GM10248 (cell line): Measurements from ENCODE around the gene MRPL37.
"Not testable (repeated sequence)": the region's sequence is repeated elsewhere in the genome, so short reads cannot be mapped to it uniquely, and the experiment has no call there.

ENCODE experiments used
- CTCF ChIA-PET: fragments of 300-600 bp; sonication (Branson Sonifier 250); formaldehyde crosslinking; extraction: SDS; loops from one replicate; lab custom pipeline; 2021; ENCODE audit warnings: antibody characterized with exemption; lab: Yijun Ruan, JAX
- POLR2A ChIA-PET: fragments of 350-650 bp; sonication (Branson Sonifier 250); formaldehyde crosslinking; extraction: SDS; loops from one replicate; lab custom pipeline; 2020; ENCODE audit warnings: antibody characterized with exemption; lab: Yijun Ruan, JAX
- DNase-seq: peaks from one replicate; pipeline ENCODE4 v3.0.0; 2012; ENCODE audit errors: extremely low spot score
- TF ChIP-seq, protein P1 (sequence below): IDR thresholded peaks from 2 replicates; pipeline ENCODE4 v1.5.1; 2012; ENCODE audit warnings: mild to moderate bottlenecking, low read depth; ENCODE audit errors: extremely low read depth, missing control alignments, control extremely low read depth

MRPL37 gene

DNA sequence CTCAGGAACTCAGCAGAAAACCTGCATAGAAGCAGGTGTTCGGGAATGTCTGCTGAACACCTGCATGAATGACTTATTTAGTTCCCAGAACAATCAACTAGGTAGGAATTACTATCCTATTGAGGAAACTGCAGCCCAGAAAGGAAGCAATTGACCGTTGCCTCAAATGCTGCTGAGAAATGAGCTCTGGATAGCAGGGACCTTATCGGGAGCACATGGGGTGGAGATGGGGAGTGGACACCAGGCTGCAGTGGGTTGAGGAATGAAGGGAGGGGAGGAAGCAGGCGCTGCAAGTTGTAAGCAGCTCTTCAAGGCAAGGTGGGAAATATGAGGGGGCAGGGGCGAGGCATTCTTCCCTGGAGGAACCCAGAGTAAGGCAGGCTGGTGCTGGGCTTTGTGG, 36.4 kb upstream of the MRPL37 start:
- TF ChIP-seq, protein P1, sequence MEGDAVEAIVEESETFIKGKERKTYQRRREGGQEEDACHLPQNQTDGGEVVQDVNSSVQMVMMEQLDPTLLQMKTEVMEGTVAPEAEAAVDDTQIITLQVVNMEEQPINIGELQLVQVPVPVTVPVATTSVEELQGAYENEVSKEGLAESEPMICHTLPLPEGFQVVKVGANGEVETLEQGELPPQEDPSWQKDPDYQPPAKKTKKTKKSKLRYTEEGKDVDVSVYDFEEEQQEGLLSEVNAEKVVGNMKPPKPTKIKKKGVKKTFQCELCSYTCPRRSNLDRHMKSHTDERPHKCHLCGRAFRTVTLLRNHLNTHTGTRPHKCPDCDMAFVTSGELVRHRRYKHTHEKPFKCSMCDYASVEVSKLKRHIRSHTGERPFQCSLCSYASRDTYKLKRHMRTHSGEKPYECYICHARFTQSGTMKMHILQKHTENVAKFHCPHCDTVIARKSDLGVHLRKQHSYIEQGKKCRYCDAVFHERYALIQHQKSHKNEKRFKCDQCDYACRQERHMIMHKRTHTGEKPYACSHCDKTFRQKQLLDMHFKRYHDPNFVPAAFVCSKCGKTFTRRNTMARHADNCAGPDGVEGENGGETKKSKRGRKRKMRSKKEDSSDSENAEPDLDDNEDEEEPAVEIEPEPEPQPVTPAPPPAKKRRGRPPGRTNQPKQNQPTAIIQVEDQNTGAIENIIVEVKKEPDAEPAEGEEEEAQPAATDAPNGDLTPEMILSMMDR: no peak
- no peak for DNase-seq
- CTCF ChIA-PET: interaction anchor here (1.9 kb wide), 1 partner anchor 38 kb away, joined by 4 read pairs; no protein-coding TSS in a partner anchor
- POLR2A ChIA-PET: no interaction called here

DNA sequence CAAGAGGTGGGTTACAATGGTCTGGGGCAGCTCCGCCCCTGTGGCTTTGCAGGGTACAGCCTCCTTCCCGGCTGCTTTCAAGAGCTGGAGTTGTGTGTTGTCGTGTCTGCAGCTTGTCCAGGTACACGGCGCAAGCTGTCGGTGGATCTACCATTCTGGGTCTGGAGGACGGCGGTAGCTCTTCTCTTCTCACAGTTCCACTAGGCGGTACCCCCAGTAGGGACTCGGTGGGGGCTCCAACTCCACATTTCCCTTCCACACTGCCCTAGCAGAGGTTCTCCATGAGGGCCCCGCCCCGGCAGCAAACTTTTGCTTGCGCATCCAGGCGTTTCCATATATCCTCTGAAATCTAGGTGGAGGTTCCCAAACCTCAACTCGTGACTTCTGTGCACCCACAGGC, 34.8 kb upstream of the MRPL37 start:
- CTCF ChIA-PET: no interaction called here
- DNase-seq: no peak
- POLR2A ChIA-PET: no interaction called here
- TF ChIP-seq, protein P1: no peak

DNA sequence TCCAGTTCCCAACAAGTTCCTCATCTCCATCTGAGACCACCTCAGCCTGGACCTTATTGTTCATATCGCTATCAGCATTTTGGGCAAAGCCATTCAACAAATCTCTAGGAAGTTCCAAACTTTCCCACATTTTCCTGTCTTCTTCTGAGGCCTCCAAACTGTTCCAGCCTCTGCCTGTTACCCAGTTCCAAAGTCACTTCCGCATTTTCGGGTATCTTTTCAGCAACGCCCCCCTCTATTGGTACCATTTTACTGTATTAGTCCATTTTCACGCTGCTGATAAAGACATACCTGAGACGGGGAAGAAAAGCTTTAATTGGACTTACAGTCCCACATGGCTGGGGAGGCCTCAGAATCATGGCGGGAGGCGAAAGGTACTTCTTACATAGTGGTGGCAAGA, 33.6 kb upstream of the MRPL37 start:
- POLR2A ChIA-PET, CTCF ChIA-PET, DNase-seq: not testable (repeated sequence)

DNA sequence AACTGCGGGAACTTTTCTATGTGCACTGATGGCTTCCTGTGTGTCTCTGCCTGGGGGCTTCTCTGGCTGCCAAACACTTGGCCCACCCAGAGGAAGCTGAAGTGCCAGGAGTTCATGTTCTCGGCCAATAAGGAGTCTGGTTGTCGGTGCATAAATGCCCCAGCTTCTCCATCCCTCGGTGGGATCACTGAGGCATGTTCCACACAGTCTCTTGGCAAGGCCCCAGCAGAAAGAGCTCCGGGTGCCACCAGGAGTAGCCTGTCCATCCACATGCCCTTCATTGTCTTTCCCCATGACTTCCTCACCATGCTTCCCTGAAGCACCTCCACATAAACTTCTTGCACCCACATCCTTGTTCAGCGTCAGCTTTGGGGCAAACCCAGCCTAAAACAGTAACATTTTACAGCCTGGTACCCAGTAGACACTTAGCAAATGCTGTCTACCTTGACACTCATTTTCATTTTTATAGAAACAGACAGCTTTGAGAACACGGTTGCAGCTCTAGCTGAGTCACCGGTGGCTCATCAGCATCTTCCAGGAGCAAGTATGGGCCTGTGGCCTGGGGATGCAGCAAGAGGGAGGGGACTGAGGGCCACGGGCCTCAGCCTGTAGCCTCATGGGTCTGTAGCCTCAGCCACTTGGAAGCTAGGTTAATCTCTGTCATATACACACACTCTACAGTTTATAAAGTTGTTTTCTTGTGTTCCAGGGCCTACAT, 32.4 kb upstream of the MRPL37 start:
- CTCF ChIA-PET: interaction anchor here (0.8 to 0.9 kb wide), 2 partner anchors 9 to 29 kb away, joined by 3 read pairs; no protein-coding TSS in a partner anchor

DNA sequence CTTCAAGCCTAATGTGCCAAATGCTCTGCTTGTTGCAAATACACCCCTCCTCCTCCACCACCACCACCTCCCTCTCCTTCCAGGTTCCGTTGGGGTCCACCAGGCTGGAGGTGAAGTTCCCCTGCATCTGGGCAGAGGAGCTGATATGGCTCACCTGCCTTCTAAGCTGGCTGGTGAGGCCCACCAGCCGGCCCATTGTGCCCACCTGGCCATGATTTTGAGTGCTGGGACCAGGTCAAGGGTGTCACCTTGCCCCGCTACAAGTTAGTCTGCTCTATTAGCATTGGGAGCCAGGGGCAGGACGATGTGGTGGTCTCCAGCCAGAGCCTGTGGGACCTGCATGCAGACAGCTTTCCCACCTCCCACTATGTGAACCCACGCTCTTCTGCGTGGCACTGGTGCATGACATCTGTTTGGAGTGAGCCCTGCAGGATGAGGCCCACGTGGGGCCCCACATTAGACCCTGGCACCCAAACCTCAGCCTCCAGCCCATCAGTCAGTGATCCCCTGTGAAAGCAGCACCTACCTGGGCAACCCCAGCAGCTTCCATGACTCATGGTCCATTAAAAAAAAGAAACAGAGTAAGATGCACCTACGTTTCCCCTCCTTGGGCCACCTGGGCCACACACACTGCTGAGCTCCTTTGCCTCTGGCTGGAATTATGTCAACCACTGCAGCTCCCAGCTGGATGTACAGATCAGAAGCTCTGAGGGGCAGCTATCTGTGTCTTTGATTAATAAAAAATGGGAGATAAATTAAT, 31.6 kb upstream of the MRPL37 start:
- TF ChIP-seq, protein P1: no peak
- POLR2A ChIA-PET: no interaction called here
- no peak for DNase-seq
- CTCF ChIA-PET: no interaction called here

More for the DNA sequence above, 32.4 kb upstream of the MRPL37 start:
- TF ChIP-seq, protein P1: no peak
- POLR2A ChIA-PET: no interaction called here
- DNase-seq: no peak

DNA sequence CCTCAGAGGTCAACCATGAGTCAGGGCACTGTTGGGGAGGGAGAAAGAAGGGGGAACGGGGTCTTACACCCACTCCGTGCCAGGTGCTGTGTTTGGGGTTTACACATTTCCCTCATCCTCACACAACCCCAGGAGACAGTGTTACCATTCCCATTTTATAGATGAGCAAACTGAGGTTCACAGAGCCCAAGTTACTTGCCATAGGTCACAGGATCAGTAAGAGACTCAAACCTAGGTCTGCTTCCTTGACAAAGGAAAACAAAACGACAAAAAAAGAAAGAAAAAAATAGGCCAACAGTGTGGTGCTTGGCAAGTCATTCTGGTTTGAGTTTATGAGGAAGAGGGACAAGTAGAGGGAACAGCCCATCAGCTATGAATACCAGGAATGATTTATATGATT, 30.9 kb upstream of the MRPL37 start:
- ChIA-PET POLR2A (no interaction called here), CTCF (no interaction called here)
- DNase-seq: no peak
- TF ChIP-seq, protein P1: no peak

DNA sequence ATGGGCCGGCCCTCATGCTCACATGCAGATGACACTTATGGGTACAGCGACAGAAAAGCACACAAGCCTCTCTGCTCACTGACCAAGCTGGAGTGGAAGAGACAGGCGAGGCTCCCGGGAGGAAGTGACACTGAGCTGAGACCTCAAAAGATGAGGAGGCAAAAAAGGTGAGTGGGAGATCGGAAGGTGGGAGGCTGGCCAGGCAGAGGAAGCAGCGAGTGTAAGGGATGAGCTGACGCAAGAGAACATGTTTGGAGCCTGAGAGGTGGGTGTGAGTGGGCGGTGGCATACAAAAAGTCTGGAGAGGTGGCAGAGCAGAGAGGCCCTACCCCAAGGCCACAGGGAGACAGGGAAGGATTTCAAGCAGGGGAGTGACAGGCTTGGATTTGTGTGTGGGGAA, 29.0 kb upstream of the MRPL37 start:
- TF ChIP-seq, protein P1: no peak
- ChIA-PET POLR2A (no interaction called here), CTCF (interaction anchor here (1.1 to 2.5 kb wide), 4 partner anchors 9 to 49 kb away, joined by 3 to 9 read pairs (median 4); no protein-coding TSS in a partner anchor)
- DNase-seq: no peak
